Activated naive CD4-positive, alpha-beta T cell treated with anti-CD3 and anti-CD28 coated beads, Interleukin-2, amount 50 U/mL, for 16 hours (primary cell): Measurements from ENCODE around the gene PSME3IP1.

Experiments
- DNase-seq: peaks from one replicate; pipeline ENCODE4 v3.0.0-alpha.2; 2020

Gene PSME3IP1

DNA sequence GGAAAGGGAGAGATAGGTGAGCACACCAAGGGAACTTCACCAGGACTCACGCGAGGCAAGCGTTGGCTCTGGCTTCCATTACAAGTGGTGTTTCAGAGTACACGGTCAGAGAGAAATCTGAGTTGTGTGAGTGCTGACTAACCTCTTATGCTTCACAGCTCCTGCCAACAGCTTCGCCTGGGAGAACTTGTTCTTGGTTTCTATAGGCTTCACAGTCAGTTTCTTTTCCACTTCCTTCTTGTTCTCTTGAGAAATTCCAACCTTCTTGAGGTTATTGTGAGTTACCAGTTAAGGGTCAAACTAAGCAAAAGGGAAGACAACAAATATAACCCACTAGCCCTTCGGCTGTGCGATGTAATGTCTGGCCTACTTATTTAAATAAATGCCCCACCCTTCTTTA, 18.9 kb downstream of the PSME3IP1 start:
- DNase-seq = no peak

DNA sequence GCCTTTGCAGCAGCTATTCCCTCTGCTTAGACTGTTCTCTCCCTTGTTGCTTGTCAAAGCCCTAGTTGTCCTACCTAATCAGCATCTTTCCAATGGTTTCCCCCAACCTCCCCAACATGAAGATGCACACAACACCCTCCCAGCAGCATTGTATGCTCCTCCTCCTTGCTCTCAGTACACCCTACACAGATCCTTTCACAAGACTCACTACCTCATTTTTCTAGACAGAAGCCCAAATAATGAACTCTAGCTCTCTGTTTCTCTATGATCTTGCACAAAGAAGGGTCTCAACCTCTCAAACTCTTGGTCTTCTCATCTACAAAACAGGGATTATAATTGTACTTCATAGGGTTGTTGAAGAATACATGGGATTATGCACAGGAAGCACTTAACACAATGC, 19.4 kb downstream of the PSME3IP1 start:
- no peak for DNase-seq

DNA sequence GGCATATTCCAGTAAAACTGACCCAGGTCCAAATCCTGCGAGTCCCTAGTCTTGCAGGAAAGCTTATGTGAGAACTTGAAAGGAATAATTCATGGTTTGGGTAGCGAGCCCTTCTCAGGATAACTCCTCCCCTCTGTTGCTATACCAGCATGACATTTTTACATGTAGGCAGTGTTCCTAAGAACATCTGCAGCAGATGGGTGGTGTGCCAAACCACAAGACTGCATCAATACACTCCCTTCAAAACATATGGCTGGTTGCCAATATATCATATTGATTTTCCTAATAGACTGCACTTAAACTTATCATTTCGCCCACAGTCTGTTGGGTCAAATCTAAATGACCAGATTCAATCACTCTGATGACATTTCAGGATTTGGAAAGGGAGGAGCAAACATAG, 19.9 kb downstream of the PSME3IP1 start:
- DNase-seq = no peak

DNA sequence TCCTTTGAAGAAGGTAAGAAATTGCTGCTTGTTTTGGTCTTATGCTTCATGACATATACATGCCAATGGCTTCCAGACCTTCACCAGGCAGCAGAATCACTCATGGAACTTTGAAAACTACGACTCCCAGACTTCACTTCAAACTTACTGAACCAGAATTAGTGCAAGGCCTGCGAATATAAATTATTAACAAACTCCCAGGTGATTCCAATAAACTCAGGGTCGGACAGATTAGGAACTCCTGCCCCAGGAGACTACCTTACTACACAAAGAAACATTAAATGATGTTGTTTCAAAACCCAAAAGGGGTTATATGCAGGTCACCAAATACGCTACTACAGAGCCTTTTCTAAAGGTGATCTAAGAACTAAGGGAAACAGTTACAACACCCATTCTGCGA, 20.4 kb downstream of the PSME3IP1 start:
- DNase-seq = no peak

DNA sequence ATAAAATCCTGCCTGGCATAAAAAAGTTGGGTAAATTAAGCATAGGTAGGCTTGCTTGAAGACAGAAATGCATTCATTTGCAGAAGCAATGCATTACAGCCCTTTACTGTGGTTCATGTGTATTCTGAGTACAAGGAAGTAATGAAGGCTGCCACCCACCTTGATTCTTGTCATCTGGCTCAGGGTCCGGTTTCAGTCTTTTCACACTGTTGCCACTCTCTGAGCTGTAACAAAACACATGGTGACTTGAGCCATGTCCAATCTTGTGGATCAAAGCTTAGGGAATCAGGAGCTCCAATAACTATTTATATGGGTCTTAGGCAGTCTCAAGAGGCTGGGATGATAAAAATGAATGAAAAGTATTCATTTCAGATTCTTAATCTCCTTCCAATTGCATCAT, 22.0 kb downstream of the PSME3IP1 start:
- no peak for DNase-seq

DNA sequence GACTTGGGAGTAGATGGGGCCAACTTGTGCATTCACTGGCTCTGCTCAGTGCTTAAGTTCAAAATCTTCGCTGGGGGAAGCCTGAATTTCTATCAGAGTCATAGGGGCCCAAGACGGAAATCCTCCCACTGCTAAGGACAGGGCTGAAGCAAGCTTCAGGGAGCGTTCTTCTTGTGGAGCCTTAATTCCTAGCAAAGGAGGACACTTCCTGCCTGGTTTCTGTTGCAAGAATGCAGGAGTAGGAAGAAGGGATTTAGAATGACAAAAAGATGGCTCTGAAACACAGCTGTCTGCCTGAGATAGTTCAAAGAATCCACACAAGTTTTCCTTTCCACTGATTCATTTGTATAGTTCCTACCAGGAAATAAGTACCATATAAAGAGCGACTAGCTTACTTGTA, 26.4 kb downstream of the PSME3IP1 start:
- no peak for DNase-seq

DNA sequence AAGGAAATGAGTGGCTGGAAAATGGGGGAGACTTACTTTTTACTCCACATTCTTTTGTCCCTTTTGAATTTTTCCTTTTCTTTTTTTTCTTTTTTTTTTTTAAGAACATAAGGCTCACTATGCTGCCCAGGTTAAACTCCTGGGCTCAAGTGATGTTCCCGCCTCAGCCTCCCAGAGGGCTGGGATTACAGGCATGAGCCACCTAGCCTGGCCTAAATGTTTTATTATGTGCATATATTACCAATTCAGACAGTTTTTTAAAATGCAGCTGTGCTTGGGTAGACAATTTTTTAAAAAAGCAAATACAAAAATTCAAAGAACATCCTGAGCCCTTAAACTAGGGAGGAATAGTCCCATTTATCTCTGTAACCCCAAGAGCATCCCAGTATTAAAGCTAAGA, 28.3 kb downstream of the PSME3IP1 start:
- no peak for DNase-seq

- DNase-seq = no peak
Observed at GRCh38 chr16:57156351-57156703, 29.5 kb downstream of the PSME3IP1 start.

GRCh38 chr16:57155702-57156350, 30.0 kb downstream of the PSME3IP1 start:
- no peak for DNase-seq

- DNase-seq = no peak
Observed at GRCh38 chr16:57153841-57154240, 32.0 kb downstream of the PSME3IP1 start.

- DNase-seq = no peak
Observed at GRCh38 chr16:57152096-57153093, 33.4 kb downstream of the PSME3IP1 start.

- DNase-seq = no peak
Observed at GRCh38 chr16:57151369-57151768, 34.5 kb downstream of the PSME3IP1 start.

DNA sequence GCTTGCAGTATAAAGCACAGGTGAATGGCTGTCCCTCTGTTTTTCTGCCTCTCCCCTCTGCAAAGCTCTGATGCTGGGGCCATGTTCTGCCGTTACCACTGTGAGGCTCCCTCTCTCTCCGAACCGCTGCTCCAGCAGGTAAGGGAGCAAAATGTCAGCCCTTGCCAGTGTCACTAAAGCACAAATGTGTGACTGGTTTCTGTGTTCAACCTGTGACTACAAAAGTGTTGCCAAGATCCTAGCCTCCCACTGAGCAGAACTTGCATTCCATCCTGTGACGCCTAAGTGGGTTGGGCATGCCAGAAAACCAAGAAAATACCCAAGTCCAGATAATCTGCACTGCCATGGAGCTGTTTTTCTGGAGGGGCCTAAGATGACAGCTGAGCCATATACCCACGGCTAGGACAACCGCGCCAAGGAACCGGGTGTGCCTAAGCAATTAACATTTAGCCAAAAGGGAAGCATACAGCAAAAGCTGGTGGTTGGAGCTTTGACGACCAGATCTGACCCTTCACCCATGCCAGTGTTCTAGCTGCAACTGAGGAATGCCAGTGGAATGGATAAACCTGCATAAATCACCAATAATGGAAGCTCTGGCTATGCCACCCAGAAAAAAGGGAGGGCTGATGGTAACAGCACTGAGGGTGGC, 35.0 kb downstream of the PSME3IP1 start:
- no peak for DNase-seq

DNA sequence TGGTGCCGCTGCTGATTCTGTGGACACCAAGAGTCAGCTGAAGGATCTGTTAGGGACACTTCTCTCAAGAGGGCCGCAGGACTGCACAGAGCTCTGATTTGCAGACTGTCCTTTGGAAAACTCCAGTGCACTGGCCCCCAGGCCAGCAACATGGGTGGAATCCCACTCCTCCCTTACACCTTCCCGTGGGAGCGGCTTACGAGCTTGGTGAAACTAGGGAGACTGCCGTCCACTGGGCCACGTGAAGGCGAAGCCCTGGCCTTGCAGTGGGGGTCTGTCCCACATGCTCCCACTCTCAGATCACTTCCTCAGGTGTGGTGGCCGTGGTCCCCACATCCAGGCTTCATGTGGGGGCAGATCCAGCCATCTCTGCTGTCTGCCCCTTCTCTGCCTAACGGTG, 36.4 kb downstream of the PSME3IP1 start:
- DNase-seq = no peak

GRCh38 chr16:57148481-57148880, 37.4 kb downstream of the PSME3IP1 start:
- no peak for DNase-seq

DNA sequence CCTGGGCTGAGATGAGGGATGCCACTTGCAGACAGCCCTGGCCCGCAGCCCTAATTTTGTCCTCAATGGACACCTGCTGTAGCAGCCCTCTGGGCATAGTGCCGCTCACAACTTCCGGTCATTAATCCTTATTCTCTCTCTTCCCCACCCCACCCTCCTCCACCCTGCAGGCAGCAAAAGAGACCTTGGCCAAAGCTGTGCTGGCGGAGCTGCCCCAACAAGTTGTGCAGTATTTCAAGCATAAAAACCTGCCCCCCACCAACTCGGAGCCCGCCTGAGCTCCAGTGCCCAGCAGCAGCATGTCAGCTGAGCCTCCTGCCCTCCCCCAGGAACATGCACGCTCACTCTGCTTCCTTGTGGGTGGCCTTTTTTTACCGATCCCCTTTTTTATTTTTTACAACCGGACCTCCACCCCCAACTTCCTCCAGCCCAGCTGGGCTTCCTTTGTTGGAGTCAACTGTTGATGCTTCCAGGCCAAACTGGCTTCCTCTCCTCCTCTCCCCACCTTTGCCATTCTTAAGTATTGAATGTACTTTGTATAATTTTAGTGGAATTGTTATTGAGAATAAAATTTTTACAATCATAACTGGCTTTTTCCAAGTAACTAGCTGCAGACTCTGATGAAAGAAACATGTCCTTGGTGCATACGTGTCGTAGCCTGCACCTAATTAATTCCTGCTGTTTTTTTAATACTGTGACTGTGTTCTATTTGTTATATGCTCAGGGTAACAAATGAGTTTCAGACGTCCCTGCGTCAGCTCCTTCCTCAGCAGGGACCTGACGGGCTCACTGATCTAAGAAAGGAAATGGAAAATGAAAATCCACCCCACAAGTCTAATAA, 38.2 kb downstream of the PSME3IP1 start:
- no peak for DNase-seq

DNA sequence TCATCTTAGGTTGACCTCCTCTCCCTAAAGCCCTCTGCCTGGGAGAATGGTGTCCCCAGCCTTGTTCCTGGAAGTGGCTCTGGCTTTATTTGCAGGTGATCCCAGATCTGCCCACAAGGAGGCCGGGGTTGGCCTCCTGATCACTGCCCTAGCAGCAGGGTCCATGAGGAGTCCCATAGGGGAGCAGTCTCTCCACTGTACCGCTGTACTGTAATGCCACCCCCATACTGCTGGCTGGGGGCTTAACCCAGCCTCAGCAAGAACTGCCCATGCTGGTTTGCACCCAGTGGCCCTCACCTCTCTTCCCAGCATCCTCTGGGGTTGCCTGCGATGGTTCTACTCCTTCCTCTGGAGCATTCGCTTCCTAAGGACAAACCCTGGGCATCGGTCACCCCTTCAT, 39.1 kb downstream of the PSME3IP1 start:
- DNase-seq = no peak

- DNase-seq = no peak
Observed at GRCh38 chr16:57146040-57146647, 39.7 kb downstream of the PSME3IP1 start.

DNA sequence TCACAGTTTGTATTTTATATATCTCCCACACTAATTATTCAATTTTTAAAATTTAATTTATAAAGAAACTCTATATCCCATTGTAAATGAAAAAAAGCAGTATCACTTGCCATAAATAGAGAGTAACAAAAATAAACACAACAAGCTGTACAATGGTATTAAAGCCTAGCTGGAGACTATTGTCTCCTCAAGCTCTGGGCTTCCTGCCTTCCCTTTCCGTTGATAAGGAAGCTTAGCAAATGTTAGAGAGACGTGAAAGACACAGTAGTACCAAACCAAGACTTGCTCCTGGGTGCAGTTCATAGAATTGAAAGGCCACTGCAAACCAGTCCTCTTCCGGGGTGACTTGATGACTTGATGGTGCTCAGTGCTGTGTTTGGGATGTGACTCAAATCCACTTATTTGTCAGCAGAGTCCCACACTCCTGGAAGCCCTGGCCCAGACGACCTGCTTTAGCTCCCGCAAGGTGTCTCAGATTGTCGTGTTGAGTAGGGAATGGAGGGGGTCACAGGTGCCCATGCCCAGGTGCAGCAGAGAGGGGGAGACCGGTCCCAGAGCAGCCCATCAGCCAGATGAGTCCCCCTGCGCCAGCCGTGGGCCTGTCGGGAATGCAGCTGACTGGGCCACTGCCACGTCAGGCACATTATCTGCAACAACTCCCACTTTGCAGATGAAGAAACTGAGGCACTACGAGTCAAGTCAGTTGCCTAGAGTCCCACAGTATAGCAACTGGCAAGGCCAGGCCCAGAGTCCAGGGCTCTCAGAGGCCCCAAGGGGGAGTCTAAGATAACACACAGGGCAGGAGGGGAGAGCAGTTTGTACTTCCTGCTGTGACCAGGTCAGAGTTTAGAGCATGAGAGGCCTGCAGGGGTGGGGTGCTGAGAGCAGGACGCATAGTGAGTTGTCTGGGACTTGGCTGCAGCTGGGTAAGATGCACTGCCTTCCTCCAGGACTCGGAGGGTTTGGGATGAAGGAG, 40.5 kb downstream of the PSME3IP1 start:
- DNase-seq = no peak

GRCh38 chr16:57144027-57144426, 41.8 kb downstream of the PSME3IP1 start:
- DNase-seq = no peak
